ENCODE data around the gene KCP.
"Not testable (repeated sequence)": the region's sequence is repeated elsewhere in the genome, so short reads cannot be mapped to it uniquely, and the experiment has no call there.

KCP gene

DNA sequence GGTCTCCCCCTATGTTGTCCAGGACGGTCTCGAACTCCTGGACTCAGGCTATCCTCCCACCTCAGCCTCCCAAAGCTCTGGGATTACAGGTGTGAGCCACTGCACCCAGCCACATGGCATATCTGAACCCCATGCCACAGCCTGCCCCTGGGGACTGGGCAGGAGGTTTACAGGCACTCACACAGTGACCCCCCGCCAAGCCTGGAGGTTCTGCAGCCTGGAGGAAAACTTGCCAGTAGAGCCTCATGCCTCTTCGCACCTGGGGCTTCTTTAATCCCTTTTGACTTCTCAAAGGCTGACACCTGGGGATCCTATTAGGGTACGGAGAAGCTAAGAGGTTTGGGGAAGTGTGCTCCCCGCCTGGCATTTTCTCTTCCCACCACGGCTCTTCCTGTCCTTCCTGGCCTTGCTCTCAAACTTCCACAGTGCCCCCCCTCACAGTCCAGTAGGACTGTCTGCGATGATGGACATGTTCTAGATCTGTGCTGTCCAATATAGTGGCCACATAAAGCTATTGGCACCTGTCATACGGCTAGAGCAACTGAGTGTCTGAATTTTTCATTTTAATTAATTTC is 11.4 kb upstream of the KCP start:
- DNase-seq (ENCODE audit: low read depth): no peak

DNA sequence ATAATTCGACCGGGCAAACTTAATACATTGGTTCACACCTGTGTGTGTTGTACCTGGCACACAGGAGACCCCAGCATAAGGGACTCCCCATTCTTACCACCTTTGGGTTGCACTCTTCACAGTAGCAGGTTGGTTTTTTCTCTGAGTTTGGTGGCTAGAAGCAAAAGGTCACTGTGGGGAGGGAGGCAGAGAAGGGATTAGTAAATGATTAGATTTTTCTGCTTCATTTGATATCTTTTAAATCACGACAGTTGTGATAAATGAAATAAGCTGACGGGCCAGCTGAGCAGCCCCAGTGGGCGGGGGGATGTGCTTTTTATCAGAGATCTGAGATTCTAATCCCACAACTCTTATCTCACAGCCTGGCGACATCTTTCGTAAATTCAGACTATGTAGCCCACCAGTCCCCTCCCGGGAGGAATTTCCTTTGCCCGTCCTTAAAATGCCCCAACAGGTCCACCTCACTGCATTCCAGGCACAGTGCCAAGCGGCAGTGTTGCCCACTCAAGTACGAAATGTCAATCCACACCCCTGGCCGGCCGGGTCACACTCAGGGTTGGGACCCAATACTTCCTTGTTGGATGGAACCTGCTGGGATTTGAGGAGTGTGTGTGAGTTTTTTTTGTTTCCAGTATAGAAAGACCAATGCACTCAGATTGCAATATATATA is 10.5 kb upstream of the KCP start:
- no peak for DNase-seq (ENCODE audit: low read depth)

DNA sequence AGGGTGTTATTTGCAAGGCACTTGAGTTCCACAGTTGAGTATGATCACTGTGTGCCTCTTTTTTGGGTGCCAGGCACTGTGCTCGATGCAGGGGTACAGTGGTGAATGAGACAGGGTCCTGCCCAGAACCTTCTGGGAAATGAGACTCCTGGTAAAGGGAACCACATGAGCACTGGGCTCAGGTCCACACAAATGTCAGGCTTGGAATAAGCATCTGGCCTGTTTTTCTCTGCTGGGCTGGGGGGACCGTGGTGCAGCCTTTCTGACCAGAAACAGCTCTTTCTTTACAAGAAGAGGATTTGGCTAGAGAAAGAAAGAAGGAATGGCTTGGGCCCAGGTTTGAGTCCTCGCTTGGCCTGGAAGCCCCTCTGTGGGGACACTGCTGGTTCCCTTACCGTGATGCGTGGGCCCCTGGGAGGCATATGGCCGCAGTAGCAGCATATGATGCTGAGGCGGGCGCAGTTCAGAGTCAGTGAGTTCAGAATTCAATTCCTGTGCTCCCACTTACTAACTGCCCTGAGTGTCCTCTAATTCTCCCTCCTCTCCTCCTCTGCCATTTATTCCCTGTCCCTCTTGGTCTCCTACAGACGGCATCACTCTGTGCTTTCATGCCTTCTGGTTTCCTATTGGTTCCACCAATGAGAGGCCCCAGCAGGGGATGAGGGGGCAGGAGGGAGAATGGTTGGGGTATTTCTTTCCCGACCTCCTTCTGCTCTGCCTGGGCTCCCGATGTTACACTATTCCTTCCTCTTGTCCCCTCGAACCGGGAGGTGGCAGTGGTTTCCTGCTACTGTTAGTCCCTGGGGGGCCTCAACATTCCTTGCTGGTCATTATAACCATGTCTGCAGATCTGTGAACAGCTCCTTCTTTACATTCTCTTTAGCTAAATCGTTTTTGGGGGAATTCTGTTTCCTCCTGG is 9.6 kb upstream of the KCP start:
- no peak for DNase-seq (ENCODE audit: low read depth)

DNA sequence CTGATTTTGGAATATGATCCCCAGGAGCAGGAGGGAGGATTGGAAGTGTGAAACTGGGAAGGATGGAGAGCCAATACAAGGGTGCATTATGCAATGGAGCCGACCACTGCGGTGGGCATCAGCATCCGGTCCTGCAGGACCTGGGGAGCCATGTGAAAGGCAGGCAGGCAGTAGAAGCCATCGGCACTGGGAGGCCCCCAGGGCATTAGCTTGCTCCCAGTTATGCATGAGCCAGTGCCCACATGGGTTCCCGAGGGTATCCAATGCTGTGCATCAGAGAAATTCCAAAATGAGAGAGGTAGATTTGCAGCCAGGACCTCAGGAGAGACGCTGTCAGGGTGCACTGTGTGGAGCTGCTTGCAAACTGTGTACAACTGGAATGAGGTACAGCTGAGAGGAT is 8.7 kb upstream of the KCP start:
- no peak for DNase-seq (ENCODE audit: low read depth)

DNA sequence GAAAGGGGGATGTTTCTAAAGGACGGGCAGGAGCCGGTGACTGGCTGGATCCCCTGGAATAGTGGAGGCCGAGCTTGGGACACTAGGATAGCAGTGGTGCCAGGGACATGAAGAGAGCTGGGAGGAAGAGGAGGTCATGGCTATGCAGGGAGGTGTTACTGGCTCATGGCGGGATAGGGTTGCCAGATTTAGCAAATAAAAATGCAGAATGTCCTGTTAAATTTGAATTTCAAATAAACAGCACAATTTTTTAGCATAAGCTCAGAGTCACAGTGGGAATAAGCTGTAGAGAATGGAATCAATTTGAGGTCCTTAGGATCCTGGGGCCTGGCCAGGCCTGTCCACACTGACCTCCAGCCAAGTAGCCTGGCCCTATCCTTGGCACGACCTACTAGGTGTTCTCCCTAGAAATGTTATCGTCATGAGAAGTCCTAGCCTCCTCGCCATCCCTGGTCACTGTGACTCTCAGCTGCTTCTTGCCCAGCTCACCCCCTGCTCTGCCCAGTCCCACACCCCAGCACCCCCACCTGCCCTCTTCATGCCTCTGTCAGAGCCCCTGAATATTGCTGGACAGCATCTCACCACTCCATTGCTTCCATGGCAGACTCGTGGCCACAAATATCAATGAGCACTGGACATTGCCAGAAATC is 7.6 kb upstream of the KCP start:
- DNase-seq (ENCODE audit: low read depth): no peak

DNA sequence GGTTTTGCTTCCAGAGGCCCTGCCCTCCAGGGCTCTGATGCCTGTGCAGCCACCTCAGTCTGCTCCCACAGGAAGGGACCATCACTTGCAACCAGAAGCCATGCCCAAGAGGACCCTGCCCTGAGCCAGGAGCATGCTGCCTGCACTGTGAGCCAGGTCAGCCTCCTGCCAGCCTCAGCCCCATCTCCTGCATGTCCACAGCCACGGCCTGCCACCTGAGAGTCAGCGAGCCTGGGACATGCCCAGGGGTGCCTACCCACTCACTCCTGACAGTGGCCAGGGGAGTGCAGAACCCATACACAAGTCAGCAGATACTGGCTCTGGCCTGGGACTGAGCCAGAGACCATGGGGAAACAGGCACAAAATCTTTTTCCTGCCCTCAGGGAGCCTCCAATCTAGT is 6.6 kb upstream of the KCP start:
- no peak for DNase-seq (ENCODE audit: low read depth)

DNA sequence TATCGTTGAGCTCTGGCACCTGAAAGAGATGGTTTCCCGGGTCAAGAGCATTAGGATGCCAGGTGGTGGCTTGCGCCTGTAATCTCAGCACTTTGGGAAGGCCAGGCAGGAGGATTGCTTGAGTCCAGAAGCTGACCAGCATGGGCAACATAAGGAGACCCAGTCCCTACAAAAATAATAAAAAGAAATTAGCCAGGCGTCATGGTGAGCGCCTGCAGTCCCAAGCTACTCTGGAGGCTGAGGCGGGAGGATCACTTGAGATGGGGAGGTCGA is 6.1 kb upstream of the KCP start:
- no peak for DNase-seq (ENCODE audit: low read depth)

DNA sequence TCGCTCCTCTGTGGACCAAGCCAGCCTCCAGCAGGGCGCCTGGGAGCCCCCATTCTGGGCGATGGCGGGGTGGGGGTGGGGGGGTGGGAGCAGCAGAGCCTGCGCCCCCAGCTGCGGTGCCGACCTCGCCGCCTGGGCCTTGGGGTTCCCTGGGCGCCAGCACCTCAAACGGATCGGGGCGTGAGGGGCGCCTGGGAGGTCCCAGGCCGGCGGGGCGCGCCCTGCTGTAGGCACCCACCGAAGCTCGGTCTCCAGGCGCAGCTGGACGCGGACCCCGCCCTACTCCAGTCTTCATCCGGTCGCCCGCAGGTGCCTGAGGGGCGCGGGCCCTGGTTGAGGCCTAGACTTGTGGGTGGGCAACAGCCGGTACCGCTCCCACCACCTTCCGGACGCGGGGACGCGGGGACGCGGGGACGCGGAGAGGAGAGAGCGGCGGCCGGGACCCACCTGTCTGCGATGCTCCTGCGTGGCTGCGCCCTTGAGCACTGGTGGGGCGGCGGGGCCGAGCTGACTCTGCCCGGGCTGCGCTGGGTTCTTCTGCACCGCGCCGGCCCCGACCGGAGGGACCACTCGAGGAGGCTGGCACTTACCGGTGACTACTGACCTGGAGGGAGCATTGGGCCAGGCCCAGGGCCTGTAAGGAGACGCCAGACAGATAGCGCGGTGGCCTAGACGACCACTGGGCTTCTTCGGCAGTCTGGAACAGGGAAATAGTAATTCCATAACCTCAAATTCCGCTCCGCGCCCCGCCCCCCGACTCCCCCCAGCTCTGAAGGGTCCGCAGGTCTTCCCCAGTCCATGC is 5.5 kb upstream of the KCP start:
- no peak for DNase-seq (ENCODE audit: low read depth)

DNA sequence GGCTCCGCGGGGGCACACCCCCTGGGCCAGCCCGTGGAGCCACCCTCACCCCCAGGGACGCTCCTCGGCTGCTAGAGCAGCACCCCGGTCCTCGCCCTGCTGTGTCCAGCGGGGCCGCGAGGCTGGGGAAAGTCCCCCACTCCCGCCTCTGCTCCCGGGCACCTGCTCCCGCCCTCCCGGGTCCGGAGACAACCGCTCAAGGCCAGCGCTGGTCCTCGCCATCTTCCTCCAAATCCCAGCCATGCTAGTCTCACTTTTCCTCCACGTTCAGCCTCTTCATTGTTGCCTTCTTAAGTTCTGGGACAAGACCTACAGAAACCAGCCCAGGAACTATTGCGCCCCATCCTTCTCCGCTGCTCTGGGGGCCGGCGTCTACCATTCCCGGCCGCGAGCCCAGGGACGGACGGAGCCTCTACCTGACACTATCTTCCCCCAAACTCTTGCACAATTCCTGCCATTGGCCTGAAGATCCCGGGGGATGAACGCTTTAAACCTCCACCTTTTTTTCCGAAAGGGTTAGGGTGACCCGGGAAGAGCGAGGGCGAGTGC is 4.8 kb upstream of the KCP start:
- DNase-seq (ENCODE audit: low read depth): no peak

DNA sequence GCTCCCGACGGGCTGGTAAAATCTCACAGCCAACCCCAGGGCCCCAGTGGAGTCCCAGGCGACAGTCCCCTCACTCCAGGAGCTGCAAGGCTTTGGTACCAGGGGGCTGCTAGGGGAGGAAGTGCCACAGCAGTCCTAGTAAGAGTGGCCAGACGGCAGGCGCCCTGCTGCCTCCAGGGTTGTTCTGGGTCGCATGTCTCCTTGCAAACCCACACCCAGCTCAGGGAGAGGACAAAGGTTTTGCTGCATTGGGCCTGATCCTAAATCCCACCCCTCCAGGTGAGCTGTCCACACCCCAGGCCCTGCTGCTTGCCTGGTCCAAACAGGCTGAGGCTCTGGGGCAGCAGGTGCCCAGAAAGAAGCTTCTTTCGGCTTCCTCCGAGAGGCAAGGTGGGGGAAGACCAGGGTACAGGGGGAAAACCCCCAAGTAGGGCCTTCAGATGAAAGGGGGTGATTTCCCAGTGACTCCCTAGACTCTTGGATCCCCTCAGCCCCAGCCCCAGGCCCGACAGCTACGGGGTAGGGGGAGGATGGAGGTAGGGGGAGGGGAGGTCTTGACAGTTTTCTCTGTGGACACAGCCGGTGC is 4.2 kb upstream of the KCP start:
- DNase-seq (ENCODE audit: low read depth): no peak

DNA sequence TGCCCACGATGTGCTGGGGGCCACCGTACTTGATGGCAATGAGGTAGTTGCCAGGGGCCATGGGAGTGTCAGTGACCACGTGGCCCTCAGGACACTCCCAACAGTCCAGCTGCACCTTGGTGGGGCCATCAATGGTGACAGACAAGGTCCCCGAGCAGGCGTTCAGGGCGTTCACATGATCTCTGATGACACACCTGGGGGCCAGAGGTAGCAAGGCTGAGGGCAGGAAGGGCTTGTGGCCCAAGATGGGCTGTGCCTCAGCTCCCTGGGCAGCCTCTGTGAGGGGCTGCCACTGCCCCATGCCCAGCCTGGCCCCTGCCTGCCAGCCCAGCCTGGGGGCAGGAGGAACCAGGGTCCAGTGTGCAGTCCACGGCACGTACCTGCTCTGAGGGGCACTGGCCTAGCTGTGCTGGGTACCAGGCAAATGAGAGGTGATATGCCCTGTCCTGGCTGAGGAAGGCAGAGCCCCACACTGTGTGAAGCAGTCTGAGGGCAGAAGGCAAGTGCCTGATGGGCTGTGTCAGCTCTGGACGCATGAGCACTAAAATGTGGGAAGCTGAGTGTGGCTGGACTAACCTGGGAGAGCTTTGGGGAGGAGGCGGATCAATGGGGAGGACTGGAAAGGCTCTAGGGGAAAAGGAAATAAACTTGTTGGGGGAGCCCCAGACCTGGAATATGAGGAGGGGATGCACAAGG is 3.5 kb upstream of the KCP start:
- no peak for DNase-seq (ENCODE audit: low read depth)

DNA sequence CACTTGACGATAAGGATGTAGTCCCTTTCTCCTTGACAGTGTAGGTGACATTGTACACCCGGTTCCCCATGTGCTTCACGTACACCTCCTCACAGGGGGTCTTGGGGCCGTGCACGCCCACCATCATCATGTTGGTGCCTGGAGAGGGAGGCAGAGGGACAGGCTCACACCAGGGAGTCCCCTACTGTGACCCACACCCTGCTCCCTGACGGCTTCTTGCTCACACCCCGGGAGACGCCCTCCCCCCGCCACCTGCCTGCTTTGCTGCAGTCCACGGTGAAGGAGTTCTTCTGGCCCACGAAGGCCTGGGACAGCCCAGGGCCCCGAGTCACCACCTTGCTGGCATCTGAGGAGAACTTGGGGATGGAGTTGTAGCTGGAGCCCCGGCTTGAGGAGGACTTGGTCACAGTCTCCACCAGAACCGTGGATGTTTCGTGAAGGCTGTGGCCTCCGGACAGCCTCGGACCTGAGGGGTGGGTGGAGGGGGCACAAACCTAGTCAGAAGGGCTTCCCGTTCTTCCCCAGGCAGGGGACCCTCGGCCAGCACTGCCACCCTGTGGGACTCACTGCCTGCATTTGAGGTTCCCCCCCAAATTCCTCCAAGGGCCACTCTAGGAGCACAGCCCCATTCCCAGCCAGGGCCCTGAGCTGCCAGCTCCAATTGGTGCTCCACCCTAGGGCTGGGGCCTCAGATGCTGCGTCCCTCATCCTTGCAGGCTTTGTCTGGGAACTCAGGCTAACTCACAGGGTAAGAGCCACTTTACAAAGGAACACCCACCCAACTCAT is 2.4 kb upstream of the KCP start:
- not testable (repeated sequence) for DNase-seq (ENCODE audit: low read depth)

DNA sequence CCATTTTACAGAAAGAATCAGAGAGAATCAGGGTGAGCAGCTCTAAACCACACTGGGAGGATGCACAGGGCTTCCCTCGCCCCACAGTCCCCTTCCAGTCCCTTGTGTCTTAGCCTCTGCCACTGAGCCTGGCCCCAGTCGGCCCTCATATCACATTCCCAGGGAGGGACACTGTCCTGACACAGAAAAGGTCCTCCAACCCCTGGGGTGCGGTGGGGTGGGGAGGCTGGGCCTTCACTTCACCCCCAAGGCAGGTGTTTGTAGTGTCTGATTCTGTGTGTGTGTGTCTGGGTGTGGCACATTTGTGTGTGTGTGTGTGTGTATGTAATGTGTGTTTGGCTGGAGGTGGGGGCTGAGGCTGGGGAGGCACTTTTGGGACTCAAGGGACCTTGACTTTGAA is 1.8 kb upstream of the KCP start:
- DNase-seq (ENCODE audit: low read depth): no peak

DNA sequence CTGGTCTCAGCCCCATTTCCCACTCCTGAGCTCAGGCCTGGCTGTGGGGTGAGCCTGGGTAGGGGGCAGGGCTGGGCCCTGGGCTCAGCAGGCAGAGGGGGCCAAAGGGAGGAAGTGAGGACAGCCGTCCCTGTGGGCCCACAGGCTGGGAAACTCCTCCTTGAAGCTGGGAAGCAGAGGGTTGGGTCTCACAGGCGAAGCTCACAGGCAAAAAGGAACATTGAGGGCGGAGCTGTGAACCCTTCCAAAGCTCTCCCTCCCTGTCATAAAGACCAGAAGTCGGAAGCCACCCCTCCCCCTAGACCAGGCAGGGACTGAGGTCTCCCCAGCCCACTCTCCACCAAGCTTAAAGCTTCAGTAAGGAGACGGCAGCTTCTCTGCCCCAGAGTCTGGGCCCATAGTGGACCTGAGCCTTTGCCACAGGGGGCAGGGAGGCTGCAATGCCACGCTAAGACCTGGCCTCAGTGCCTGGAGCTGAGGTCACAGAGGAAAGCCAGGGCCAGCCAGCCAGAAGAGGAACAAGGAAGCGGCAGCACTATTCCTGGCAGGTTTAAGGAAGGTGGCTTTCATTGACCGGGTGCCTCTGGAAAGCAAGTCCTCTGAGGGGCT is 1.0 kb upstream of the KCP start:
- no peak for DNase-seq (ENCODE audit: low read depth)

DNA sequence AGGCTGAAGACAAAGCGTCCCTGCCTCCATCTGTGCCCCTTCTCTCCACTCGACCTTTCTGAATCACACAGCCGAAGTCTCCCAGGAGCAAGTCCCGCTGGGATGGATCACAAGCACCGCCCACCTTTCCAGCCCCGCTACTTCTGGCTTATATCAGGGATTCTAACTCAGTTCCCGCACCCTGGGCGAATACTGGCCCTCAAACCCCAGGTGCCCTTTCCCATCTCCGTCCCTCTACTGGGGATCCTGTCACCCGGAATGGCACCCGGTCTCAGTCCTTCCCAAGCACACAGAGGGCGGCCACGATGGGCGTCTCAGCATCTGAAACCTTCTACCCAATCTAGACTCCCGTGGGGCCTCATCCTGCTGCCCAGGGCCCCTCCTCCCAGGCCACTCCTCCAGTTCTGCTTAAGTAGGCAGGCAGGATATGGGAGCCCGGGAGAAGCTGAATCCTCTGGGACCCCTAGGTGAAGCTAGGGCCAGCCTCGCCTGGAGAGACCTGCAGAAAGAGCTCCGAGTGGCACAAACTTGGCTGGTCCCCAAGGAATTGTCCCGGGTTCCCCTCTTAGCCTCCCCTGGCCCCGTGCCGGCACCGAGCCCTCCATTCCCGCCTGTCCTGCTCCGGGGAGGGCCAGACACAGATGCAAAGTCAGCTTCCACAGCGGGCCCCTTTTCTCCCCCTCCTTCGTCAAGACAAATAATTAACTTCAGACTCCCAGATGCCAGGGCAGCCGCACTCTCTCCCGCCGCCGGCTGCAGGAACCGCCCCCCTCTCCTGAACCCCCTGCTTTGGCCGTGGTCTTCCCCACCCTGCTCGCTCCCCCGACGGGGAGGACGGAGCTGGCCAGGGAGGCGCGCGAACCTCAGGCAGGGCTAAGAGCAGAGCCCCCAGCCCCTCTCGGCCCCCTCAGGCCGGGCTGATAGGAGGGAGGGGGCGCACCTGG is 612 bp downstream of the KCP start:
- DNase-seq (ENCODE audit: low read depth): no peak

DNA sequence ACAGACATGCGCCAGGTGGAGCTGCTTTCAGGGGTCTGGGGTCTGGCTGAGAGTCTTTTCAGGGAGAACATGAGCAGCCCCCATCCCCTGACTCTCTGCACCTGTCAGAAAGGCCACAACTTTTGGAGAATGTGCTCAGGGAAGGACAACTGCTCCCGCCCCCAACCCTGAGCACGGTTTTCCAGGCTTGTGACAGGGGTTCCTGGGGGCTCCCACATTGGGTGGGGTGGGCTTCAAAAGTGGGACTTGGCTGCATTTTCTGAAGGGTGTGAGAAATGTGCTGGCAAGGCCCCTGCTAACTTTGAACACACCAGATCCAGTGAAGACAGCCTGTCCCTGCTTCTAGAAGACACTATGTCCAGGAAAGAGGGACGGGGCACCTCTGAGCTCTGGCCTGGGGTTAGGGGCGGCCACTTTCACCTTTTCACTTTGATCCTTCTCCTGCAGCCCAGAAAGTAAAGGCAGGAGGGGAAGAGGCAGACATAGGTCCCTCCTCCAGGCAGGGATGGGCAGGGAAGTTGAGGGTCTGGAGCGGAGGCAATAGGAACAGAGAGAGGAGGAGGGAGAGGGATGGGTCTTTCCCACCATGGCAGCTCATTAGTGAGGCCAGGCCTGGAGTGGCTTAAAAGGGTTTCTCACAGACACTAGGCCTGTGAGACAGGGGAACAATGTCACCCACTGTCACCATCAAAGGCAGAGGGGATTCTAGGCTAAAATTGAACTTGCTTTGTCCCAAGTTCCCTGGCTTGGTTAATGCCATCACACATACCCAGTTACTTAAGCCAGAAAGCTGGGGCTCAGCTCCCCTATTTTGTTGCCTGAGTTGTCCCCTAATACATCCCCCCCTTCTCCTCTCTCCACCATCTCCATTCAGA is 1.5 kb downstream of the KCP start:
- no peak for DNase-seq (ENCODE audit: low read depth)

DNA sequence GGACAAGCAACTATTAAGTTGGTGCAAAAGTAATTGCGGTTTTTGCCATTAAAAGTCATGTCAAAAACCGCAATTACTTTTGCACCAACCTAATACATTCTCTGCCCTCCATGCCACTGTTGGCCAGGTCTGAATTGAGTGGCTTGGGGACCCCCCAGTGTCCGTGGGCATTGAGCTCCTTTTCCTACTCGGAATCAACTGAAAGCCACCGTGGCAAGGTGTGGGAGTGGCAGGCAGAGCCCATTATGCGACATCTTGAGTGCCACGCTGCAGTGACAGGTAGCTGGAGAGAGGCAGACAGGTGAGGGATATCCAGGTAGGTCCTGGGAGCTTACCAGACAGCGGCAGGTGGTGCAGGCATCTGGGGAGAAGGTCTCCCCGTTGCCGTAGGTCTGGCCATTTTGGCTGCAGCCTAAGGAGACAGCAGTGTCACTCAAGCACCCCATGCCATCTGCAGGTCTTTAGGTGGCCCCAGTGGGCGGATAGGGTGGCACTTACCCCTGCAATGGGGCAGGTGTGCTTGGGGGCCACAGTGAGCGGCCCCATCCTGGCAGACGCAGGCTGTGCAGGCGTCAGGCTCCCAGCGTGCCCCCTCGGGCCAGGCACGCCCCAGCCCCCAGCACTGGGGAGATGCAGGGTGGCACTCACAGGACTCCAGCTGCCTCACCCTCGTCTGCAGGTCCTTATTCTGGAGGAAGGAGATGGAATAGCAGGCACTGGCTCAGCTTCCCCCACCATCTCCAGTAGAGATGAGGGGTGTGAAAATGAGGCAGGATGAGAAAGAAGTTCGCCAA is 3.5 kb downstream of the KCP start:
- no peak for DNase-seq (ENCODE audit: low read depth)
